ENCODE measurements around the gene CASP8.
"Not testable (repeated sequence)": the region's sequence is repeated elsewhere in the genome, so short reads cannot be mapped to it uniquely, and the experiment has no call there.

CASP8 gene

GRCh38 chr2:201270293-201271001 lies 10.1 kb downstream of the CASP8 start:
- Mint-ChIP-seq H3K27ac (peak overlapping the region; percentile 73), H3K36me3 (ENCODE audit: low read depth) (peaks cover 94% of the 10 kb centered on the region), H3K27me3 (no peaks in the 10 kb centered on the region), H3K9me3 (no peaks in the 10 kb centered on the region), H3K4me3 (no peak overlapping the region), H3K4me1 (ENCODE audit: low read depth) (peaks cover 76% of the 10 kb centered on the region)
- DNase-seq, result no peak

- no peaks in the 10 kb centered on the region for H3K27me3 Mint-ChIP-seq
- DNase-seq, result no peak
- peak overlapping the region; percentile 14 for H3K4me3 Mint-ChIP-seq
- no peaks in the 10 kb centered on the region for H3K9me3 Mint-ChIP-seq
- peaks cover 96% of the 10 kb centered on the region for H3K36me3 Mint-ChIP-seq (ENCODE audit: low read depth)
- H3K4me1 Mint-ChIP-seq (ENCODE audit: low read depth), result peaks cover 66% of the 10 kb centered on the region
- peak overlapping the region; percentile 73 for H3K27ac Mint-ChIP-seq
Measured at GRCh38 chr2:201271917-201272316, 11.6 kb downstream of the CASP8 start.

DNA sequence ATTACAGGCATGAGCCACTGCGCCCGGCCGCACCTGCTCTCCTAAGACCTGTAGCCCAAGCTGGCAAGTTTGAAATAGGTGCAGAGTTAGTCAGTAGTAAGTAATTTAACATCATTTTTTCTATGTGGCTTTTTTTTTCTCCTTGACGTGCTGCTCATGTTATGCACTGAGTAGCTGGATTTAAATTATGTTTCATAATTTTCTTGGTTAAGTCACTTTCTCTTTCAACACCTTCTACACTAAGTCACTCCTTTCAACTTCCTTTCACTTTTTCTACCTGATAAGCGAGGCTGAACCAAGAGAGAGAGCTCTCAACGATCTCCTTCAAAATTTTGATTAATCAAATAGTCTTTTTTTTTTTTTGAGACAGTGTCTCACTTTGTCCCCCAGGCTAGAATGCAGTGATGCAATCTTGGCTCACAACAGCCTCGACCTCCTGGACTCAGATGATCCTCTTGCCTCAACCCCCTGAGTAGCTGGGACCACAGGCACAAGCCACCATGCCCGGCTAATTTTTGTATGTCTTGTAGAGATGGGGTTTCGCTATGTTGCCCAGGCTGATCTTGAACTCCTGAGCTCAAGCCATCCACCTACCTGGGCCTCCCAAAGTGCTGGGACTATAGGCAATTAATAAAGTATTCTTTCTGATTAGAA lies 13.1 kb downstream of the CASP8 start:
- Mint-ChIP-seq H3K36me3 (ENCODE audit: low read depth) (peaks cover 97% of the 10 kb centered on the region), H3K4me1 (ENCODE audit: low read depth) (peaks cover 60% of the 10 kb centered on the region), H3K27ac (peak overlapping the region; percentile 73), H3K9me3 (no peaks in the 10 kb centered on the region), H3K27me3 (no peaks in the 10 kb centered on the region), H3K4me3 (no peak overlapping the region)
- no peak for DNase-seq

GRCh38 chr2:201275069-201275468 lies 14.7 kb downstream of the CASP8 start:
- no peaks in the 10 kb centered on the region for H3K27me3 Mint-ChIP-seq
- H3K9me3 Mint-ChIP-seq, result no peaks in the 10 kb centered on the region
- H3K27ac Mint-ChIP-seq, result peak overlapping the region; percentile 24
- H3K4me1 Mint-ChIP-seq (ENCODE audit: low read depth), result peaks cover 57% of the 10 kb centered on the region
- no peak for DNase-seq
- H3K4me3 Mint-ChIP-seq, result no peak overlapping the region
- peaks cover 96% of the 10 kb centered on the region for H3K36me3 Mint-ChIP-seq (ENCODE audit: low read depth)

GRCh38 chr2:201275990-201276389 lies 15.7 kb downstream of the CASP8 start:
- H3K4me1 Mint-ChIP-seq (ENCODE audit: low read depth), result peaks cover 55% of the 10 kb centered on the region
- peak overlapping the region; percentile 42 for H3K27ac Mint-ChIP-seq
- DNase-seq, result no peak
- H3K27me3 Mint-ChIP-seq, result no peaks in the 10 kb centered on the region
- peaks cover 96% of the 10 kb centered on the region for H3K36me3 Mint-ChIP-seq (ENCODE audit: low read depth)
- H3K4me3 Mint-ChIP-seq, result no peak overlapping the region
- H3K9me3 Mint-ChIP-seq, result no peaks in the 10 kb centered on the region

GRCh38 chr2:201276511-201276910 lies 16.2 kb downstream of the CASP8 start:
- no peak for DNase-seq
- peak overlapping the region; percentile 42 for H3K27ac Mint-ChIP-seq
- H3K36me3 Mint-ChIP-seq (ENCODE audit: low read depth), result peaks cover 92% of the 10 kb centered on the region
- no peak overlapping the region for H3K4me3 Mint-ChIP-seq
- H3K4me1 Mint-ChIP-seq (ENCODE audit: low read depth), result peaks cover 50% of the 10 kb centered on the region
- no peaks in the 10 kb centered on the region for H3K27me3 Mint-ChIP-seq
- H3K9me3 Mint-ChIP-seq, result no peaks in the 10 kb centered on the region

DNA sequence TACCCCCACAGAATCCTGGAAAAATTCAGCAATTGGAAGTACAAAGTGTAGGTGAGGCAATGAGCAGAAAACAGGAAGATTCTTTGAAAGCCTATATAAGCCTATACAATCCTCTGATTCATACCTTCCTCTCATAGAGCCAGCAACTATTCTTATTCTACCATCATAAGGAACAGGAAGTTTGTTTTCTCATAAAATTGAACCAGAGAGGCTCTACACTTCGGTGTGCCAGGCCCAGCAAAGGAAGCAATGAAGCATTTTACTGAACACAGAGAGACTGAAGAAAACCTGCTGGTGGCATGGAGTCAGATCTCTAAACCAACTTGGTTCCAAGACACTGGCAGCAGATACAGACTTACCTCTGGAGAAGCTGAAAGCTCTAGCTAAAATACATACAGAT lies 18.7 kb downstream of the CASP8 start:
- H3K36me3 Mint-ChIP-seq (ENCODE audit: low read depth), result peaks cover 68% of the 10 kb centered on the region
- no peak for DNase-seq
- no peak overlapping the region for H3K4me3 Mint-ChIP-seq
- H3K27ac Mint-ChIP-seq, result peak overlapping the region; percentile 69
- no peaks in the 10 kb centered on the region for H3K27me3 Mint-ChIP-seq
- peaks cover 27% of the 10 kb centered on the region for H3K4me1 Mint-ChIP-seq (ENCODE audit: low read depth)
- H3K9me3 Mint-ChIP-seq, result no peaks in the 10 kb centered on the region

GRCh38 chr2:201280191-201281040 lies 20.1 kb downstream of the CASP8 start:
- Mint-ChIP-seq H3K27me3 (no peaks in the 10 kb centered on the region), H3K9me3 (no peaks in the 10 kb centered on the region), H3K4me1 (ENCODE audit: low read depth) (peaks cover 32% of the 10 kb centered on the region), H3K36me3 (ENCODE audit: low read depth) (peaks cover 64% of the 10 kb centered on the region), H3K4me3 (no peak overlapping the region), H3K27ac (peak overlapping the region; percentile 48)
- DNase-seq, result no peak

GRCh38 chr2:201285499-201285898 lies 25.2 kb downstream of the CASP8 start:
- no peak for DNase-seq
- H3K27me3 Mint-ChIP-seq, result no peaks in the 10 kb centered on the region
- H3K36me3 Mint-ChIP-seq (ENCODE audit: low read depth), result peaks cover 64% of the 10 kb centered on the region
- no peak overlapping the region for H3K4me3 Mint-ChIP-seq
- peak overlapping the region; percentile 62 for H3K27ac Mint-ChIP-seq
- H3K9me3 Mint-ChIP-seq, result peaks cover 16% of the 10 kb centered on the region
- peaks cover 16% of the 10 kb centered on the region for H3K4me1 Mint-ChIP-seq (ENCODE audit: low read depth)

- Mint-ChIP-seq H3K36me3 (ENCODE audit: low read depth) (peaks cover 81% of the 10 kb centered on the region), H3K9me3 (peaks cover 41% of the 10 kb centered on the region)
- not testable (repeated sequence) for H3K27ac Mint-ChIP-seq; H3K27me3 Mint-ChIP-seq; H3K4me3 Mint-ChIP-seq; DNase-seq; H3K4me1 Mint-ChIP-seq (ENCODE audit: low read depth)
Measured at GRCh38 chr2:201290457-201291148, 30.3 kb downstream of the CASP8 start.

DNA sequence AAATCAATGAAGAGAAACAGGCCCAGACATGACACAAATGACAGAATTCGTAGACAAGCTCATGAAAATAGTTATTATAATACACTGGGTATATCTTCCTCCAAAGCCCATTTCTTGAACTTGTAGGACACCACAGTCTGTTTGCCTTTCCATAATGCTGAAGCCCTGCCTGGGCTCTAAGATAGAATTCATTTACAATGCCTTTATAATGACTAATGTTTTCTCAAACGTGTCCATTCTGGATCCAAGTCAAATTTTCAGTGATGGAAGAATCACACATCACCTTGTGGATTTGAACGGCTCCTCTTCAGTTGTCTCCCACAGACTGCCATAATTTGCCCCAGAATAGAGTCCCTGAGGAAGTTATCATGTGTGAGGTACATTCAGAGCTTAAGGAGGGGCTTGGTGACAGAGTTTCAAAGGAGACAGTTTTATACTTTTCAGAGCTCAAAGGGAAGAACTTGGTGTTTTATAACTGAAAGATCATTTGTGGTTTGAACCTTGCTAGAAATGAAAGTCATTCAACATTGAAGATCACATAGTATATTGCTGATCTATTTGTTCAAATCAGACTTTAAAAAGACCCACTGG lies 38.2 kb downstream of the CASP8 start:
- DNase-seq, result no peak
- no peak overlapping the region for H3K27ac Mint-ChIP-seq
- H3K36me3 Mint-ChIP-seq (ENCODE audit: low read depth), result peaks cover 58% of the 10 kb centered on the region
- H3K4me3 Mint-ChIP-seq, result no peak overlapping the region
- H3K4me1 Mint-ChIP-seq (ENCODE audit: low read depth), result peaks cover 5% of the 10 kb centered on the region
- no peaks in the 10 kb centered on the region for H3K27me3 Mint-ChIP-seq
- peaks cover 33% of the 10 kb centered on the region for H3K9me3 Mint-ChIP-seq

- H3K4me1 Mint-ChIP-seq (ENCODE audit: low read depth); H3K4me3 Mint-ChIP-seq; H3K27ac Mint-ChIP-seq; DNase-seq; H3K27me3 Mint-ChIP-seq: not testable (repeated sequence)
- peaks cover 33% of the 10 kb centered on the region for H3K9me3 Mint-ChIP-seq
- peaks cover 60% of the 10 kb centered on the region for H3K36me3 Mint-ChIP-seq (ENCODE audit: low read depth)
Measured at GRCh38 chr2:201299929-201300328, 39.6 kb downstream of the CASP8 start.

- H3K27me3 Mint-ChIP-seq, result no peaks in the 10 kb centered on the region
- no peaks in the 10 kb centered on the region for H3K4me1 Mint-ChIP-seq (ENCODE audit: low read depth)
- H3K27ac Mint-ChIP-seq, result no peak overlapping the region
- H3K36me3 Mint-ChIP-seq (ENCODE audit: low read depth), result peaks cover 65% of the 10 kb centered on the region
- H3K9me3 Mint-ChIP-seq, result peaks cover 7% of the 10 kb centered on the region
- DNase-seq, result no peak
- no peak overlapping the region for H3K4me3 Mint-ChIP-seq
Measured at GRCh38 chr2:201307876-201308275, 47.5 kb downstream of the CASP8 start.

- peaks cover 10% of the 10 kb centered on the region for H3K9me3 Mint-ChIP-seq
- no peak for DNase-seq
- peaks cover 69% of the 10 kb centered on the region for H3K36me3 Mint-ChIP-seq (ENCODE audit: low read depth)
- H3K27me3 Mint-ChIP-seq, result no peaks in the 10 kb centered on the region
- no peaks in the 10 kb centered on the region for H3K4me1 Mint-ChIP-seq (ENCODE audit: low read depth)
- H3K4me3 Mint-ChIP-seq, result no peak overlapping the region
- H3K27ac Mint-ChIP-seq, result no peak overlapping the region
Measured at GRCh38 chr2:201308914-201309313, 48.6 kb downstream of the CASP8 start.

Measured in activated T-cell treated with anti-CD3 and anti-CD28 coated beads, Interleukin-2, amount 50 U/mL, for 24 hours (primary cell).